Stimulated activated CD4-positive, alpha-beta T cell treated with anti-CD3 and anti-CD28 coated beads, Interleukin-12 subunit alpha, Interleukin-12 subunit beta, amount 100 ng/mL, for 4 hours (primary cell): ENCODE measurements around the gene NOC4L.
"Not testable (repeated sequence)": the region's sequence is repeated elsewhere in the genome, so short reads cannot be mapped to it uniquely, and the experiment has no call there.

ENCODE experiments used
- DNase-seq: peaks from one replicate; pipeline ENCODE4 v3.0.0-alpha.2; 2020

NOC4L gene

GRCh38 chr12:132124766-132125425, 19.4 kb upstream of the NOC4L start:
- no peak for DNase-seq

DNA sequence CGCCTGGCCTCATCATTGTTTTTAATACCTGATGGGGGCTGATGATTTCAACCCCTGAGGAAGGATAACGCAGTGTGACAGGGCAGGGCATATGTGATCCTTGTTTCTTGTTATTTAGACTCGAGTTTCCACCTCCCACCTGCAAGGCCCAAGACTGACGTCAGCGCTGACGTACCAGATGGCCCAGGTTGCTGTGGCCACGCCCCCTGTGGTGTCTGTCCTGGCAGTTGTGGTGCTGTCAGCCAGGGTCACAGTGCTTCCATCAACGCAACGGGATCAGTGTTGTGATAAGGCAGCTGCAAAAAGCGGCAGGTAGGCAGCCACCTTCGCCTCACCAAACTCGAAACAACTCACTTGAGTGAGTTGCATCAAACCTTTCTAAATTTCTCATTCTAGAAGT, 18.5 kb upstream of the NOC4L start:
- no peak for DNase-seq

DNA sequence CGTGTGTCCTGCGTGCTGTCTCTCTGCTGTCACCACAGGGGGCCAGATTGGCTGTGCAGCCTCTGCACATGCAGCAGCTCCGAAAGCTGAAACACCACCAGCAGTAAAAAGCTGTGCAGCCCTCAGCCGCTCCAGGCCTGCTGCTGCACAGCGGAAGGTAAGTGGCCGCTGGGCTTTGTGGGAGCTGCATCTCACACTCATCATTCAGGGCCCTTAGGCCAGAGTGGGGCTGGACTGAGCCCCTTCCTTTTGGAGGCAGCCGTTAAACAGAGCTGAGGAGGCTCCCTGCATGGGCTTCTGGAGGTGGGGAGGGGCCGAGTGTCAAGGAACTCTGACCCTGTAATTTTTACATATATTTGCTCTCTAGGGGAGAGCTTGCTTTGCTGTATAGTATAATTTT, 17.2 kb upstream of the NOC4L start:
- DNase-seq: no peak

DNA sequence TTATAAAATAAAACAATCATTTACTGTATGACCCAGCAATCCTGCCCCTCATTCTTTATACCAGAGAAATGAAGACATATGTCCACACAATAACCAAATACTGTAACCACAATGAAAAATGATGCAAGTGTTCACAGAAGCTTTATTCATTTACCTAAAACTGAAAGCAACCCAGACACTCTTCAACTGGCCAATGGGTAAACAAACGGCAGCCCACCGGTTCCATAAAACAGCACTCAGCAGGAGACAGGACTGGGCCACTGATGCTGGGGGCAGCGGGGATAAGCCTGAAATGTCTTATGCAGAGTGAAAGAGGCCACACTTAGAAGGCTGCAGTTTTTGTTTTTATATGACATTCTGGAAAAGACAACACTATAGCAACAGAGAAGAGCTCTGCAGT, 15.2 kb upstream of the NOC4L start:
- DNase-seq: no peak

DNA sequence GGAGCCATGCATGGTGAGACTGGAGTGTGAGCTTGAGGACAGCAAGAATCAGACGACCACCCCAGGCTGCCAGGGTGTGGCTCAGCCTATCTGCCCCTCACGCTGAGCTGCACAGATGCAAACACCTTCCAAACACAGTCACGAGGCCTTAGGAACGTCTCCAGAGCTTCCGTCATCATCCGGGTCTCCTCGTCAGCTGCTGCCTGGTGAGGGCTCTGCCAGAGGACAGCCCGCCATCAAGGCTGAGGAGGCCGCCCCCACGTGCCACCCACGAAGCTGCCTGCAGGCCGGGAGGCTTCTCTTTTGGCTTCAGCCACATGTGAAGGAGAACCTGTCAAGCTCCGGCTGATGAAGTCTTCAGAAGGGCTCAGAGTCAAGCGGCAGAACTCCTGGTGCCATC, 13.6 kb upstream of the NOC4L start:
- DNase-seq: no peak

DNA sequence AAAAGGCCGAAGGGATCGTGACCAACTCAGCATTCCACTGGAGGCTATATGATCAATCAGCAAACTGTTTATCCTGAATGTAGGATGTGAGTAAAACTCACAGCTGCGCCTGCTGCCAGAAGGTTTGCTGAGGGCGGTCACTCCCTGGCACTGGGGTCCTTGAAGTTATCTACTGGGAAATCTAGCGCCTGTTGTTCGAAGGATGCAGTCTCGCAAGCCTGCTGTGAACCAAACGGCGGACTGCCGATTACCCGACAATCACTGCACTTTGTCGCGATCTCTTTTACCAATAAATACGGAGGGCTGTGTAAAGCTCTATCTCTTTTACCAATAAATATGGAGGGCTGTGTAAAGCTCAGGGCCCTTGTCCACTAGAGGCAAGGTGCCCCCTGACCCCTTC, 13.0 kb upstream of the NOC4L start:
- no peak for DNase-seq

GRCh38 chr12:132131952-132132351, 12.3 kb upstream of the NOC4L start:
- no peak for DNase-seq

DNA sequence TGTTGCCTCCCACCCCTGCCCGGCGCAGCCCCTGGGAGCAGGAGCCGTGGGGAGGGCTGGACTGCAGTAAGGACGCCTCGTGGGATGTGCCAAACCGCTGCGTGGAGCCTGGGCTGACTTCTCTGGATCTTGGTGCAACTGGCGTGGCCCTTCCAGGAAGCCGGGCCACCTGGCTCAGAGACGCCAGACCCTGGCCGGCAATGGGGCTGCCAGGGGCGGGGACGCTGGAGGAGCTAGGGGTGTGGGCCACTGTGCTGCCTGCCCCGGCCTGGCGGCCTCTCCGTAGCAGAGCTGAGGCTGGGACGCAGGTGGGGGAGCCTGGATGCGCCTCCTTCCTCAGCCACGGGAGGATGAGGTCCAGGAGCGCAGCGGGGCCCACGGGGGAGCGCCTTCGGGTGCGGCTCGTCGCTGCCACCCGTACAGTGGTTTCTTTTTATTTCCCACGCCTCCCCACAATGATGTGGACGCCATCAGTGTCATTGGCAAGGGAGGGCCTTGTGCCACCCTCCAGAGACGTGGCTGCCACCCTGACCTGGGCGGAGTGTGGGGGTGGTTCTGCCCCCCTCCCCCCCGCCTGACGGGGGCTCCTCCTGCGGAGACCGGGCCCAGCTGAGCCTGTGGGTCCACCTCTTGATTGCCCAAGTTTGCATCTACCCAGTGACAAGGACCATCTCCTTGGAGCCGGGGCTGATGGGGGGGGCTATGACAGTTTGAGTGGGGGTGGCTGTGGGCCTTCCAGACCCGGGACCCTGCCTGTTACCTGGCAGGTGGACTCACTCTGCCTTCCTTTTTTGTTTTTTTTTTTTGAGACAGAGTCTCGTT, 11.4 kb upstream of the NOC4L start:
- no peak for DNase-seq

DNA sequence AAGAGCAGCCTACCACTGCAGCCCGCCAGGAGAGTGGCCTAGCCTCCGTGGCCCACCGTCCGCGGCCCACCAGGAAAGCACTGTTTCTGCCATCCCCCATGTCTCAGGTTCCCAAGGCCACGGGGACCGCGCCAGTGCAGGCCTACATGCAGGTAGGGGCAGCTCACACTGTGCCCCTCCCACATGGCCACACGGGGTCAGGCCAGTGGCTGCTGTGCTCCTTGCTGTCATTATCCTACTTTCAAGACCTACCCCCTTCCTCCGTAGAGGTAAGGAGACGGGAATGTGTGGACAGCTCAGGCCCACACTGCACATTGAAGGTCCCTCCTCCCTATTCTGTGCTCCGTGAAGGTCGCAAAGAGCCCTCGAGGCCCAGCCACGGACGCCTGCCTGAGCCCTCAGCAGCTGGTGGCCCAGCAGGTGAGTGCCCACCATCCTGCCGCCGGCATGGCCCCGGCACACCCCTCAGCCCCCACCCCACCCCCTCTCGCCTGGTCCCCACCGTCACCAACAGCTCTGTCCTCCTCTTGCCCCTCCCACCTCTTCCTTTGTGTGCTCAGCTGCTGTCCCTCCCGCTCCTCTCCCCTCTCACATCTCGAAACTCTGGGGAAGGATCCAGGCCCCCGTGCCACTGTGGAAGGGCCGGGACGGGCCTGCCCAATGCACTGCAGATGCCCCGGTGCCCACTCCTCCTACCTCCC, 10.2 kb upstream of the NOC4L start:
- DNase-seq: no peak

DNA sequence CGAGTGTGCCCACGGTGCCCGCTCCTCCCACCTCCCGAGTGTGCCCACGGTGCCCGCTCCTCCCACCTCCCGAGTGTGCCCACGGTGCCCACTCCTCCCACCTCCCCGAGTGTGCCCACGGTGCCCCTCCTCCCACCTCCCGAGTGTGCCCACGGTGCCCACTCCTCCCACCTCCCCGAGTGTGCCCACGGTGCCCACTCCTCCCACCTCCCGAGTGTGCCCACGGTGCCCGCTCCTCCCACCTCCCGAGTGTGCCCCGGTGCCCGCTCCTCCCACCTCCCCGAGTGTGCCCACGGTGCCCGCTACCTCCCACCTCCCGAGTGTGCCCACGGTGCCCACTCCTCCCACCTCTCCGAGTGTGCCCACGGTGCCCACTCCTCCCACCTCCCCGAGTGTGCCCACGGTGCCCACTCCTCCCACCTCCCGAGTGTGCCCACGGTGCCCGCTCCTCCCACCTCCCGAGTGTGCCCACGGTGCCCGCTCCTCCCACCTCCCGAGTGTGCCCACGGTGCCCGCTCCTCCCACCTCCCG, 9.5 kb upstream of the NOC4L start:
- not testable (repeated sequence) for DNase-seq

GRCh38 chr12:132136226-132136625, 8.0 kb upstream of the NOC4L start:
- DNase-seq: not testable (repeated sequence)

DNA sequence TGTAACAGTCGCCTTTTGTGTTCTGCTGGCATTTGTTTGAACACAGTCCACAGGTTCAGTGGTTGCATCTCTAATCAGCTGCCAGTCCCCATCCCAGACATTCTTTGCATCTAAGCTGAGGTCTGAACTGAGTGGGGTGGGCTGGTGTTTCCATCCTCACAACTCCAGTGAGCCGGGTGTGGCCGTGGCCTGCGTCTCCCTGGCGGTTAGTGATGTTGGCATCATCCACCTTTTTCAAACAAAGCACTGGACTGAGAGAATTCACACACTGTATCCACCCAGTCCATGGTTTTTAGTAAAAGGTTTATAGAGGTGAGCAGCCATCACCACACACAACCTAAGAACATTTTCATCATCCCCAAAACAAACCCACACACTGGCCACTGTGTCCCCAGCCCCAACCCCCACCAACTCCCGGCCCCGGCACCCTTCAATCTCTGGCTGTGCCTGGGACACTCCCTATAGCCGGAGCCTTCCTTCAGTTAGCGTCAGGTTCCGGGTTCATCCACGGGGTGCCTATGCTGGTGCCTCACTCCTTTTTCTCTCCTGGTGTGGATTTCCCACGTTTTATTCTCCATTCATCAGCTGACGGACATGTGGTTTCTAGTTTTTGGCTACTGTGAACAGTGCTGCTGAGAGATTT, 6.7 kb upstream of the NOC4L start:
- no peak for DNase-seq

DNA sequence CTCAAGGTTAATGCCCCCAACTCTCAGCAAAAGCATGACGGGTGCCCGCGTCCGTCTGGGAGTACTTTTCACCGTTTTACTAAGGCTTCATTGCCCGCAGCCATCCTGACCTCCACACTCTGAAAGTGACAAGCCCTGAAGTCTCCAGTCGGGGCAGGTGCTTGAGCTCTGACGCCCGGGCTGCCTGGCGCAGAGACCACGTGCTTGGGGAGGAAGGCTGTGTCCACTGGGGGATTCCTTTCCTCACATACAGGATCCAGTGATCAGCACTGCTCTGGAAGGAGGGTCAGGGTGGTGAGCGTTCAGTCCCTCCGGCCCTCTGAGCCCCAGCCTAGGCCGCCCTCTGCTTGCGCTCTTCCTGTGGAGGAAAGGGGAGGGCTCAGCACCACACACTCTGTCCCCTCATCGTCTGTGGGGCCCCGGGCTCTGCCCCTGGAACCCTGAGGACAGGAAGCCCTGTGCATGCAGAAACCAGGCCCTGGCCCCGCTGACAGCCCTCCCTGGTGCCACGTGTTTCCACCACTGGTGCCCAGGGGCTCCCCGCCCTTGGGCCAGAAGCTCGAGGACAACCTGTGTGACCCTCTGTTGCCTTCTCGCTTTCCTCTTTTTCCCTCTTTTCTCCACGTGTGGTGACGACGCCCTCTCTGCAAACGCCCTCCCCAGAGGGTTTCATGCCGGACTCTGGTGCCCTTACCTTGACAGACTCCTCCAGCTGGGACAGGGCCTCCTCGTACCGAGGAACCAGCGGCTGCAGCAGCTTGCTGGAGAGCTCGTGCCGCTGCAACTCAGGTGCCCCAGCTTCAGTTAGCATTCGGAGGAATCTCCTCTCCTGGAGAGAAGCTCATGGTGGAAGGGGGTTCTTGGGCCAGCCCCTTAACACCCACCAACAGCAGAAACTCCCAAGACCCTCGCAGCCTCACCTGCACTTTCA, 5.1 kb upstream of the NOC4L start:
- DNase-seq: no peak

- no peak for DNase-seq
Measured at GRCh38 chr12:132139912-132140311, 4.3 kb upstream of the NOC4L start.

DNA sequence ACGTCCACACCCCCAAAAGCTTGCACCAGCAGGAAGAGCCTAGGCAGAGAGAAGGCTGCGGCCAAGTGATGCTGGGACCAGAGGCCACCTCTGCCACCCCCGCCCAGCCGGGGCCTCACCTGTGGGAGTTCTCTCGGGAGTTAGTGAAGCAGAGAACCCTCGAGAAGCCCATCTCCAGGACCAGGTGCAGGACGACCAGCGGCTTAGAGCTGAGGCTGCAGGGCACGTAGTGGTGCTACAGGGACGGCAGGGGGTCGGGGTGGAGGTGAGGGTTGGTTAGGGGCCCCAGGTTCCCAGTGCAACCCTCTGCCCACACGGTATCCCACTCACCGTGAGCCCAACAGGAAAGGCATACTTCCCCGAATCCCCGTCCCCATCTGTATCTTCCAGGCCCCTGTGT, 3.8 kb upstream of the NOC4L start:
- DNase-seq: no peak

- DNase-seq: no peak
Measured at GRCh38 chr12:132140918-132141841, 3.1 kb upstream of the NOC4L start.

GRCh38 chr12:132141976-132142678, 2.1 kb upstream of the NOC4L start:
- DNase-seq: no peak

DNA sequence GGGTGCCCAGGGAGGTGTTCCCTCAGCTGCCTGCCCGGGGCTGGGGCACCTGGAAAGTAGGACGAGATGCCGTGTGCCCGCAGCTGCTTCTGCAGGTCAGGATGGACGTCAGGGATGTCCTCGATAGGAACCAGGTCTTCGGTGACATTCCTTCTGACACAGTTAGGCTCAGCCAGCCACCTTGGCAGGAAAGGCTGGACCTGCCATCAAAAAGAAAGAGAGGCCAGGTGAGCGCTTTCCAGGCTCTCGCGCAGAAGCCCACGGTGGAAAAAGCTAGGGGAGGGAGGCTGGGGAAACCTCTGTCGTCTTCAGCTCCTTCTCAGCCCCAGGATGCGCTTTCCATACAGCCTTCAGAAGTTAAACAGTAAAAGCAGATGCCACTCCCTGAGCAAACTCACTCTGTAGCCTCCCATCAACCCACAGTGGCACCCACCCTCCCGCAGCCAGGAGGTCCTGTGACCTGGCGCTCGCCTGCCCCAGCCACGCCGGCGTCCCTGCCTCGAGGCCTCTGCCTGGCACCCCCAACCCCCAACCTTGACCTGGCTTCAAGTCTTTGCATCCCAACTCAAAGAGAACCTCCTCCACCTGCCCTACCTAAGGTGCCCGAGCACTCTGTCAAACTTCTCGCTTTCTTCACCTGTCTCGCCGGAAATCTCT, 1.4 kb upstream of the NOC4L start:
- DNase-seq: no peak

DNA sequence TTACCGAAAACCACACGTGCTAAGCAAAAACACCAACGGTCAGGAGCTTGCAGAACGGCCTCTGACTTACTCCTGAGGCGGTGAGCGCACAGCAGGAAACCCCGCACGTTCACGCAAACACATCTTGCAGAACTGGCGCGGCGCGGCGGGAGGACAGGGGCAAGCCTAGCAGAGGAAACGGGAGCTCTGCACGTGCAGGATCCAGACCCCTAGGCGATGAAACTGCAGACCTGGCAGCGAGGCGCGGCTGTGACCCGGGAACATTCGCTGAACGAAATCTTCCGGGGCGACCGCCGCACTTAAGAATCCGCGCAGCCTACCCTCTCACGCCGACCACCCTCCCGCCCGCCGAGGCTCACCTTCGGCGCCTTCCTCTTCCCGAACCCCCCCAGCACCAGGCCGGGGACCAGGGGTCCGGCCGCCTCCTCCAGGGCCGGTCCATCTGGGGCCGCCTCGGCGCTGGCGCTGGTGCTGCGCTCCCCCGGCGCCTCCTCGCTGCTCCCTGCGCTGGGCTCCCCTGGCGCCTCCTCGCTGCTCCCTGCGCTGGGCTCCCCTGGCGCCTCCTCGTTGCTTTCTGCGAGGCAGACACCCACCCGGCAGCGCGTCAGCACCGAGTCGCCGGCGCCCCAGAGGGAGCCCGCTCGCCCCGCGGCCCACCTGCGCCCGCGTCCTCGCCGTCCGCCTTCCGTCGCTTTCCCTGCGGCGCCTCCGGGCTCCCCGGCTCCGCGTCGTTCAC, 753 bp upstream of the NOC4L start:
- no peak for DNase-seq
